ENCODE results near the gene PSMC1.

- TF ChIP-seq, protein P1, sequence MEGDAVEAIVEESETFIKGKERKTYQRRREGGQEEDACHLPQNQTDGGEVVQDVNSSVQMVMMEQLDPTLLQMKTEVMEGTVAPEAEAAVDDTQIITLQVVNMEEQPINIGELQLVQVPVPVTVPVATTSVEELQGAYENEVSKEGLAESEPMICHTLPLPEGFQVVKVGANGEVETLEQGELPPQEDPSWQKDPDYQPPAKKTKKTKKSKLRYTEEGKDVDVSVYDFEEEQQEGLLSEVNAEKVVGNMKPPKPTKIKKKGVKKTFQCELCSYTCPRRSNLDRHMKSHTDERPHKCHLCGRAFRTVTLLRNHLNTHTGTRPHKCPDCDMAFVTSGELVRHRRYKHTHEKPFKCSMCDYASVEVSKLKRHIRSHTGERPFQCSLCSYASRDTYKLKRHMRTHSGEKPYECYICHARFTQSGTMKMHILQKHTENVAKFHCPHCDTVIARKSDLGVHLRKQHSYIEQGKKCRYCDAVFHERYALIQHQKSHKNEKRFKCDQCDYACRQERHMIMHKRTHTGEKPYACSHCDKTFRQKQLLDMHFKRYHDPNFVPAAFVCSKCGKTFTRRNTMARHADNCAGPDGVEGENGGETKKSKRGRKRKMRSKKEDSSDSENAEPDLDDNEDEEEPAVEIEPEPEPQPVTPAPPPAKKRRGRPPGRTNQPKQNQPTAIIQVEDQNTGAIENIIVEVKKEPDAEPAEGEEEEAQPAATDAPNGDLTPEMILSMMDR (IDR thresholded peaks at IDR 0.05; ENCODE audit: insufficient read depth, low read length): no peak
- TF ChIP-seq, protein P2, sequence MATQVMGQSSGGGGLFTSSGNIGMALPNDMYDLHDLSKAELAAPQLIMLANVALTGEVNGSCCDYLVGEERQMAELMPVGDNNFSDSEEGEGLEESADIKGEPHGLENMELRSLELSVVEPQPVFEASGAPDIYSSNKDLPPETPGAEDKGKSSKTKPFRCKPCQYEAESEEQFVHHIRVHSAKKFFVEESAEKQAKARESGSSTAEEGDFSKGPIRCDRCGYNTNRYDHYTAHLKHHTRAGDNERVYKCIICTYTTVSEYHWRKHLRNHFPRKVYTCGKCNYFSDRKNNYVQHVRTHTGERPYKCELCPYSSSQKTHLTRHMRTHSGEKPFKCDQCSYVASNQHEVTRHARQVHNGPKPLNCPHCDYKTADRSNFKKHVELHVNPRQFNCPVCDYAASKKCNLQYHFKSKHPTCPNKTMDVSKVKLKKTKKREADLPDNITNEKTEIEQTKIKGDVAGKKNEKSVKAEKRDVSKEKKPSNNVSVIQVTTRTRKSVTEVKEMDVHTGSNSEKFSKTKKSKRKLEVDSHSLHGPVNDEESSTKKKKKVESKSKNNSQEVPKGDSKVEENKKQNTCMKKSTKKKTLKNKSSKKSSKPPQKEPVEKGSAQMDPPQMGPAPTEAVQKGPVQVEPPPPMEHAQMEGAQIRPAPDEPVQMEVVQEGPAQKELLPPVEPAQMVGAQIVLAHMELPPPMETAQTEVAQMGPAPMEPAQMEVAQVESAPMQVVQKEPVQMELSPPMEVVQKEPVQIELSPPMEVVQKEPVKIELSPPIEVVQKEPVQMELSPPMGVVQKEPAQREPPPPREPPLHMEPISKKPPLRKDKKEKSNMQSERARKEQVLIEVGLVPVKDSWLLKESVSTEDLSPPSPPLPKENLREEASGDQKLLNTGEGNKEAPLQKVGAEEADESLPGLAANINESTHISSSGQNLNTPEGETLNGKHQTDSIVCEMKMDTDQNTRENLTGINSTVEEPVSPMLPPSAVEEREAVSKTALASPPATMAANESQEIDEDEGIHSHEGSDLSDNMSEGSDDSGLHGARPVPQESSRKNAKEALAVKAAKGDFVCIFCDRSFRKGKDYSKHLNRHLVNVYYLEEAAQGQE (IDR thresholded peaks at IDR 0.05; ENCODE audit: insufficient replicate concordance, low read depth): no peak
These were observed 65.5 kb downstream of the PSMC1 start for GRCh38 chr14:90321891-90322290.
